GM12872 (cell line): ENCODE measurements around the gene FAM83G.

Experiments used
- CTCF ChIP-seq: IDR thresholded peaks from 3 replicates; pipeline ENCODE4 v1.5.1; 2011; ENCODE audit warnings: low read depth, mild to moderate bottlenecking, low read length, moderate library complexity; ENCODE audit not compliant: insufficient read depth

Gene FAM83G

GRCh38 chr17:18961634-18962493 lies 42.7 kb downstream of the FAM83G start:
- TF ChIP-seq CTCF: no peak

GRCh38 chr17:18960803-18961511 lies 43.6 kb downstream of the FAM83G start:
- peak; percentile 96 for TF ChIP-seq CTCF

GRCh38 chr17:18960241-18960665 lies 44.3 kb downstream of the FAM83G start:
- no peak for TF ChIP-seq CTCF

GRCh38 chr17:18959845-18960240 lies 44.7 kb downstream of the FAM83G start:
- no peak for TF ChIP-seq CTCF

GRCh38 chr17:18959071-18959844 lies 45.3 kb downstream of the FAM83G start:
- no peak for TF ChIP-seq CTCF

- TF ChIP-seq CTCF: no peak
These were observed 46.0 kb downstream of the FAM83G start for GRCh38 chr17:18958611-18959010.

- no peak for TF ChIP-seq CTCF
These were observed 46.7 kb downstream of the FAM83G start for GRCh38 chr17:18957831-18958230.
